Erythroblast (primary cell): ENCODE data around the gene GABRA4.

ENCODE experiments used
- GATA1 ChIP-seq: IDR thresholded peaks from 2 replicates; pipeline ENCODE4 v1.6.1; 2011; ENCODE audit warnings: low read depth, mild to moderate bottlenecking, control low read depth, low read length, moderate library complexity
- POLR2A ChIP-seq: IDR thresholded peaks from 2 replicates; pipeline ENCODE4 v1.6.1; 2011; ENCODE audit warnings: mild to moderate bottlenecking, low read length

DNA sequence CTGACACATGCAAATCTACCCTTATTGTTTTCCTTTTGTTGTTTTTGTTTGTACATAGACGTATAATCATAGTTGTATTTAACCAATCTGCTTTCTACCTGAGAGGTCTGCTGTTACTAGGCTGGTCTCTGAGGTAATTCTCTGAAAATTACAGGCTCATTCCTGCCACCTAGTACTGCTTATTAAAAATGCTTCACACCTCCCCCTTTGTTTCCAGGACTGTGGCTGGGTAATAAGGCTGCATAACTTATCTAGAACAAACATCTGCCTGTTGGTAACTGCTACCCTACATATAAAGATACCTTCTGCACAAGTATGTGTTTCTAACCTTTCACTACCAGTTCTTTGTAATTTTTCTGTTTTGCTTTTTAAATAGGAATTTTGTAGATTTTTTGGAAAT, 118.6 kb downstream of the GABRA4 start:
- TF ChIP-seq POLR2A (no peak), GATA1 (no peak)
